HS-27A (cell line): ENCODE data around the gene BUD23.
"Not testable (repeated sequence)": the region's sequence is repeated elsewhere in the genome, so short reads cannot be mapped to it uniquely, and the experiment has no call there.

Source experiments
- DNase-seq: peaks from one replicate; pipeline ENCODE4 v3.0.0-alpha.2; 2012; ENCODE audit warnings: low read depth, missing footprints

Gene BUD23

DNA sequence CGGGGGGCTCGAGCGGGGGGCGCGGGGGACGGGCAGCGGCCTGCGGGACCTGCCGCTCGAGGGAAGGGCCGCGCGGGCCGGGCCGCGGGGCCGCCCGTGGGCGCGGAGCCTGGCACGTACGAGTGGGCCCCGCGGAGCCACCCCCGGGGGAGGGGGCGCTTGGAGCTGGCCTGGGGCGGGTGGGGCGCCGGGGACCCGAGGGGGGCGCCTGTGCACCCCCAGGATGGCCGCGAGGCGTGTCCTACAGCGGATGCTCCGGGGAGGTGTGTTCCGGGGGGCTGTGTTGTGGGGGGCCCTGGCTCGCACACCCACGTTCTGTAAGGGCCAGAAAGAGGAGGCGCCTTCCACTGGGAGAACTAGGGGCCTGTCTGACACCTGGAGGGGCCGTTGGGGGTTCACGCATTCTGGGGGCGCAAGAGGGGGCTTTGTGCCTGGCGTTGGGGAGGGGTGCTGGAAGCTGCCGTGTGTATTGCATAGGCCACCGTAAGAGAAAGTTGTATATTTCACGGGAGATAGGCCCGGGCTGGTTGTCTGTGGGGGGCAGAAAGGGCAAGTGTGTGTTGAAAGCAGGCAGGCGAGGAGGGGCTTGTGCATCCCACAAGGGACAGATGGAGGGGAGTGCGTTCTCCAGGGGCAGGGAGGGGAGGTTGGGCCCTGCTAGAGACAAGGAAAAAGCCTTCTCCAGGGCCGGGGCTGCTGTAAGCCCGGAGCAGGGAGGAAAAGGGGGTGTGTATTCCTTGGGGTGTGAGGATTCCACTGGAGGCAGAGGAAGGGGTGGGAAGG, 15.1 kb upstream of the BUD23 start:
- DNase-seq, result no peak

DNA sequence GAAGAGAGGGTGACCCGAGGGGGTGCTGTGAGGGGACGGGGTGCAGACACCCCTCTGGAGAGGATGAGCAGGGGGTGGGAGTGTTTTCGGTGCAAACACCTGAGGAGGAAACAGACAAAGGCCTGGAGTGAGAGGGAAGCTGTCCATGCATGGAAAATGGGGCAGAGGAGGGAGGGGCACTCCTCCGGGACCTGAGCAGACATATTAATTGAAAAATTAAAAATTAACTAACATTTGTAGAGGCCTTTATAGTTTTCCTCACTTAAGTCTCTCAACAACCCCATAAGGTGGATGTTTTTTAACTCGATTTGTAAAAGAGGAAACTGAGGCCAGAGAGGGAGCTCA, 14.5 kb upstream of the BUD23 start:
- no peak for DNase-seq

DNA sequence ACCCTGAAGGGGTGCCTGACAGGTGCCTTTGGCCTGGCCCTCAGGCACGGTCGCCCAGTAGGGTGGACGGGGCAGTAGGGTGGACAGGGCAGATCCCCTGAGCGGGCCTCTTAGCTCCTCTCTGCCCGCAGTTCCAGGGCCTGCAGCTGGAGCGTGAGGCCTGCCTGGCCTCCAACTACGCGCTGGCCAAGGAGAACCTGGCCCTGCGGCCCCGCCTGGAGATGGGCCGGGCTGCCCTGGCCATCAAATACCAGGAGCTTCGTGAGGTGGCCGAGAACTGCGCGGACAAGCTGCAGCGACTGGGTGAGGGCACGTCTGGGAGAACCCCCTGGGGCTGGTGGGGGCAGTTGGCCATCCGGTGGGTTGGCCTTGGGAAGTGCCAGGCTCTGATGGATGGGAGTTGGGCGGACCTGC, 14.1 kb upstream of the BUD23 start:
- DNase-seq, result no peak

DNA sequence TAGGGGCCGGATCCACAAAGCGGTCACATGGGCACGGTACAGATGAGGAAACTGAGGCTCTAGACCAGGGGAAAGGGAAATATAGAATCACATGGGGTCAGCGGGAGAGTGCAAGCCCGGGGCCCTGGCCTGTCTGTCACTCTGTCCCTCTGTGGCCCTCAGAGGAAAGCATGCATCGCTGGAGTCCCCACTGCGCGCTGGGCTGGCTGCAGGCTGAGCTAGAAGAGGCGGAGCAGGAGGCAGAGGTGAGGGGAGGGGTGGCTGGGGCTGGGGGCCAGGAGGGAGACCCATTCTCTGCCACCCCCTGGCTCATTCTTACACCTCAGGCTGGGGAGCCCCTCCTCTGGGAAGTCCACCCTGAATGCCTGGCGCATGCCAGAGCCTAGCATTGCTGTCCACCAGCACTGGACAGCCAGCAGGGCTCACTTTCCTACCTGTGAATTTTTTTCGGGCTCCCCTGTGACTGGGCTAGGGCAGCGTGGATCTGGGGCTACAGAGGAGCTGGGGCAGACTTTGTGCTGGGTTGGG, 13.5 kb upstream of the BUD23 start:
- DNase-seq, result no peak

DNA sequence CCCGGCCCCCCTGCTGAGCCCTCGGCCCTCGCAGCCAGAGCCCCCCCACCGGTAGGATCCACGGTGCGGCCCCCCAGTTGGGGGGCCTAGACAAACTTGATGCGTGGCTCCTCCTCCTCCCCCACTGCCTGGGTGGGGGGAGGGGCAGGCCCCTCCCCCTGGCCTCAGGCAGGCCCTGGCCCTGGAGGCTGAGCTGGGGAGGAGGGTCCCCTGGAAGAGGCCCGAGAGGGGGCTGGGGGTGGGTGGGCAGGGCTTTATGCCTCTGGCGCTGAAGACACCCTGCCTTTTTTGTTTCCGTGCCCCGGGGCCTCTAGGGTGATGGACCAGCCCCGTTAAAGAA, 12.1 kb upstream of the BUD23 start:
- no peak for DNase-seq

DNA sequence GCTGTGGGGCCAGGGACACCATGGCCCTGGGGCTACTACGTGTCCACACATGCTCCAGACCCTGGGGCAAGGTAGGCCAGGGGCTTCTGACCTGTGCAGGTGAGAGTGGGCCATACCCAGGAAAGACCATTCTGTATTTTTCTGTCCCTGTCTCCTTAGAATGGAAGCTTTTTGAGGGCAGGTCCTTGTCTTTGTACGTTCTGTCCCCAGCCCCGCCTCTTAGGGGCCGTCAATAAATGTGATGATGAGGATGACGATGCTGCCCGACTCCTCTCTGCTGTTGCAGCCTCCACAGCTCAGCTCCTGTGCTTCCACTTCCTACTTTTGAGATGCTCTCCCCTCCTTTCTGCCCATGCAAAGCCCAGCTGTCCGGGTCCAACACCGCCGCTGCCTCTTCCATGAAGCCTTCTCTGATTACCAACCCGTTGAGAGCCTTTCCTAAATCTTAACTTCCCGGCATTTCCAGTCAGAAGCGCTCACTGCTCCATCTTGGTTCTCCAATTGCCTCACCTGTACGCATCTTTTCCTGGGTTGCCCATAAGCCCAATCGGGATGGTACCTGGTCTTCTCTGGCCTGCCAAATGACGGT, 11.4 kb upstream of the BUD23 start:
- DNase-seq, result no peak

DNA sequence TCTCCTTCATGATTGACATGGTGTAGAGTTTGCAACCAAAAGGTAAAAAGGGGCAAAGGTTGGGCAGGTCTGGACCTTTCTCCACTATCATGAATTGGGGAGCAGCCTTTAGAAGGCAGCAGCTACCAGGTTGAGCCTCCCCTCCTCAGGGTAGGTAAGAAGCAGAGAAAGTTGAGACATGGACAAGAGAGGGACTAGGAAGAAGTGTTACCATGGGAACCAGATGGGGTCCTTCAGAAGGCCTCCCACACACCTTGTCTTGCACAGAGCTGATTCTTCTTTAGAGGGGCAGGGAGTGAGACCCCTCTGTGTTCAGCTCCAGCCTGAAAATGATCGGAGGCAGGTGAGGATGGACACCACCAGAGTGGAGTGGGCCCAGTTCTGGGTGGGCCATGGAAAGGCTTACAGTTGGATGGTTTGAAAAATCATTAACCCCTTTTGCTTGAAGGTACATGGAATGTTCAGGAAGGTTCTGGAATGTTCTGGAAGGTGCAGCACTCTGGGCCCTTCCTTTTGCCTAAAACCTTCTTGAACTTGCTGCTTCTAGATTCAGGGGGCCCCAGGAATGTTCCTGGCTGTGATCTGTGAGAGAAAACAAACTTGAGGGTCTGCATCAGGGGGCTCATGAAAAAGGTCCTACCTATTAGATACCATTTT, 8.8 kb upstream of the BUD23 start:
- no peak for DNase-seq

DNA sequence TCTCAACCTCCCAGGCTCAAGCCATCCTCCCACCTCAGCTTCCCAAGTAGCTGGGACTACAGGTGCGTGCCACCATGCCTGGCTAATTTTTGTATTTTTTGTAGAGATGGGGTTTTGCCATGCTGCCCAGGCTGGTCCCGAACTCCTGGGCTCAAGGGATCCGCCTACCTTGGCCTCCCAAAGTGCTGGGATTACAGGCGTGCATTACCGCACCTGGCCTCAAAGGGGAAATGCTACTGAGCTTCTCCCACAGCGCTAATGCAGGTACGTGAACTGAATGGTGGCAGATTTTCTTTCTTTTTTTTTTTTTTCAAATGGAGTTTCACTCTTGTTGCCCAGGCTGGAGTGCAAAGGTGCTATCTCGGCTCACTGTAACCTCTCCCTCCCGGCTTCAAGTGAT, 7.3 kb upstream of the BUD23 start:
- not testable (repeated sequence) for DNase-seq

DNA sequence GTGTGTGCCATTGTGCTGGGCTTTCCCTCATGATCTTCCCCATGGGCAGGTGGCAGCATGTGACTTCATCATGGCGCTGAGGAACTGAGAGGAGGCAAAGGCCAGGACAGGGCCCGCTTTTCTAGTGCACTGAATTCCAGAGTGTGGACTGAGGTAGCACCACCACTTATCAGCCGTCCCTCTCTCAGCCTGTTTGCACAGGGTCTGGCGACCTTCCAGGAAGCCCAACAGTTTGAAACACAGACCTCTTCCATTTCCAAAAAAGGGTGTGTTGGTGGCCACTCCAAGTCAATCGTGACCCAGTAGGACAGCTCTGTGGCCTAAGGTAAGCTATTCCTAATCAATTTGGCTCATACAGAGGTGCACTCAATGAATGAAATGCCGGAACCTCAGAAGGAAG, 4.5 kb upstream of the BUD23 start:
- DNase-seq, result no peak

DNA sequence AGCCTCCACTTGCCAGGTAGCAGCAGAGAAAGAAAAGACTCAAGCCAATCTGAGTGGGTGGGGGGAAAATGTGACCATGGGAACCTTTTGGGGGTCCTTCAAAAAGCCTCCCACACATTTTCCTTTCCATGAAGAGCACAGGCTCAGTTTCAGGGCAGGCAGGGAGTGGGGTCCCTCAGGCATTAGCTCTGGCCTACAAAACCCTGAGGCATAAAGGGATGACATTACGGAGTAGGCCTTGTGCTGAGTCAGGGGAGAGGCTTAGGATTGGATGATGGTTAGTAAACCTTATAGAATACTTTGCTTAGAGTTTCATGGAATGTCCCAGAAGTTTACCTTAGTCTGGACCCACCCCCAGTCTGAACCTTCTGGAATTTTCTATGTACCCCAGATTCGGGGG, 3.7 kb upstream of the BUD23 start:
- DNase-seq, result no peak

DNA sequence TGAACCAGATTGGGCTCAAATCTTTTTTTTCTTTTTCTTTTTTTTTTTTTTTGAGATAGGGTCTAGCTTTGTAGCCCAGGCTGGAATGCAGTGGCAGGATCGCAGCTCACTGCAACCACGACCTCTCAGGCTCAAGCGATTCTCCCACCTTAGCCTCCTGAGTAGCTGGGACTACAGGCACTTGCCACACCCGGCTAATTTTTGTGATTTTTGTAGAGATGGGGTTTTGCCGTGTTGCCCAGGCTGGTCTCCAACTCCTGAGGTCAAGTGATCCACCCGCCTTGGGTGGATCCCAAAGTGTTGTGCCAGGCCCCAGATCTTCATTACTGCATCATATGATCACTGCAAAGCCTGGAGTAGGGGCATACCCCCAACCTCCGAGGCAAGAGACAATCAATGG, 2.9 kb upstream of the BUD23 start:
- DNase-seq, result no peak

DNA sequence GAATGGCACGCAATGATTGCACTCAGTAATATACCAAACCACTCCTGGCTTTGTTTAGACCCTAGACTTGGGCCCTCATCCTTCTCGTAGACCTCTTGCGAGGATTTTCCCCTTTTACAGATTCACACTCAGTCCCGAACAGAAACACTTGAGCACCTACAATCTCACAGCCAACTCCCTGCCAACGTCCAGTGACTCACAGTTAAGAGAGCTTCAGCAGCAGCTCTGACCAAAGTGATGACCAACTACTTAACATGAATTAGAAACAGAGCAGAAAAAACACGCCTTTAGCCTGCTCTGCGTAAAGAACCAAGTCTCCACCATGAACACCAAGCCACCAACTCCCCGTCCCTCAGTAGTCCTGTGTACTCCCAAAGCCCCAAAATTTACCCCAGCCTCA, 2.4 kb upstream of the BUD23 start:
- no peak for DNase-seq

DNA sequence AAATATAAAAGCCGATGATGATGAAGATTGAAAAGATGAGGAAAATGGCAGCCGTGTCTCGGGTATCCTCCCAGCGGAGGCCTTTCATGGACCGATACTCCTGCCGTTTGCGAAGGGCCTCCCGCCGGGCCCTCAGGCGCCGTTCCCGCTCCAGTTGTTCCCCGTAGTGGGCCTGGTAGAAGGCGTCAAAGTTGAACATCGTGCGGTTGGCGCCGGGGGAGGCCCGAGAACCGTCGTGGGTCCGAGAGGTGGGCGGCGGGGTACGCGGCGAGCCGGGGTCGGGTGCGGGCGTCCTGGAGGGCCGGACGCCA, 697 bp upstream of the BUD23 start:
- no peak for DNase-seq

DNA sequence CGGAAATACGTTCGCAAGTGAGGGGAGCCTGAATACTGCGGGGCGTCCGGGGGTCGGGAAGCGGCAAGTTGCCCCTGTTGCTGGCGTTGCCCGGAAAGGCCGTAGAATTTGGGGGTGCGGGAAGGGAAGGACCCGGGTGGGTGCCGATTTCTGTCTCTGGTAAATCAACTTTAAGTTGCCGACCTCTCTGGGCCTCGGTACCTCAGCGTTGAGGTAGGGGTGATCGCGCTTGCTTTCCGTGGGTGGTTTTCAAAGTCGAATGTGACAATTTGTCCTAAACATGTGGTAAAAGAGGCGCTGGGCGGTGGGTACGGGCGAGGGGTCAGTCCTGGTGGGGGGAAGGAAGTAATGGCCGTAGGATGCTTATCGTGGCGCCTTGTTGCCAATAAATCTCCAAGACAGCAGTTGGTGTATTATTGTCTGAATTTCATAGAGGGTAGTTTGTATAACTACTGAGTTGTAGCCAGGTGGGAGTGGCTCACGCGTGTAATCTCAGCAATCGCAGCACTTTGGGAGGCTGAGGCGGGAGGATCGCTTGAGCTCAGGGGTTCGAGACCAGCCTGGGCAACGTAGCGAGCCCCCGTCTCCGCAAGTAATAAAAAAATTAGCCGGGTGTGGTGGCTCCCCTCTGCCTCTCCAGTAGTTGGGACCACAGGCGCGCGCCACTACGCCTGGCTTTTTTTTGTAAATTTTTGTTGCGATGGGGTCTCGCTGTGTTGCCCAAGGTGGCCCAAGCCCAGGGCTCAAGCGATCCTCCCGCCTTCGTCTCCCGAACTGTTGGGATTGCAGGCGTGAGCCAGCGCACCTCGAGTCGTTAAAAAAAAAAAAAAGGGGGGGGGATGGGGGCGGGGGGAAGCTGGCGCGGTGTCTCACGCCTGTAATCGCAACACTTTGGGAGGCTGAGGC, 644 bp downstream of the BUD23 start:
- DNase-seq, result no peak

DNA sequence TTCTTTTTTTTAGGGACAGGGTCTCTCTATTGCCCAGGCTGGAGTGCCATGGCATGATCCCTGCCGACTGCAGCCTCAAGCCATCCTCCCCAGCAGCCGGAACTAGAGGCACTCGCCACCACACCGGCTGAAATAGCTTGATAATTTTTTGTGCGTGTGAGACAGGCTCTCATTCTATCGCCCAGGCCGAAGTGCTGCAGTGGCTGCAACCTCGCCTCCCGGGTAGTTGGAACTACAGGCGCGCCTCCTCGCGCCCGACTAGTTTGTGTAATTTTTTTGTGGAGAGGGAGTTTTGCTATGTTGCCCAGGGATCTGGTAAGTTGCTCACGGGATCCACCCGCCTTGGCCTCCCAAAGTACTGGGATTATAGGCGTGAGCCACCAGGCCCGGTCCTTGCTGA, 1.9 kb downstream of the BUD23 start:
- no peak for DNase-seq

DNA sequence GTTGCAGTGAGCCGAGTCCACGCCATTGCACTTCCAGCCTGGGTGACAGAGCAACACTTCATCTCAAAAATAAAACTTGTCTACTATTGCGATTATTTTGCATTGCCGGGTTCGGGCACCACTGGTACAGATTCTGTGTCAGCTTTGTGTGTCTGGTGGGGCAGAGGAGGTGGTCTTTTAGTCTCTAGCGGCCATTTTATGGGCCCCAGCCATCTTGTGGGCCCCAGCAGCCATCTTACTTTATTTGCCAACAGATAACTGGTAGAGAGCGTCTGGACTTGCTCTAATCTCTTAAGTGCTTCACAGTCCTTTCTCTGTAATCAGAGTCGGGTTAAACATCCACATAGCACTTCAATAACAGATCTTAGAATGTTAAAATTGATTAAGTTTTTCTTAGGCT, 4.9 kb downstream of the BUD23 start:
- no peak for DNase-seq

DNA sequence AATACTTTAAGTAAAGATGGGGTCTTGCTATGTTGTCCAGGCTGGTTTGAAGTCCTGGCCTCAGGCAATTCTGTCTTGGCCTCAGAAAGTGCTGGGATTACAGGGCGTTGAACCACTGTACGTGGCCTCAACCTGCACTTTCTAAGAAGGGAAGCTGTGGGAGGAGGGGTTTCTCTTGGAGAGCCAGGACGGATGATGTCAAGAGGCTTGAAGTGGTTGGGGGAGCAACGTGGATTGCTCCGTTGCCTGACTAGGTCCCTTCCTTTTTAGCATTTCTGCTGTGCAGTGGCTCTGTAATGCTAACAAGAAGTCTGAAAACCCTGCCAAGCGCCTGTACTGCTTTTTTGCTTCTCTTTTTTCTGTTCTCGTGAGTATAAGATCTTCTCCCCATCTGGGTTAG, 7.2 kb downstream of the BUD23 start:
- DNase-seq, result no peak

DNA sequence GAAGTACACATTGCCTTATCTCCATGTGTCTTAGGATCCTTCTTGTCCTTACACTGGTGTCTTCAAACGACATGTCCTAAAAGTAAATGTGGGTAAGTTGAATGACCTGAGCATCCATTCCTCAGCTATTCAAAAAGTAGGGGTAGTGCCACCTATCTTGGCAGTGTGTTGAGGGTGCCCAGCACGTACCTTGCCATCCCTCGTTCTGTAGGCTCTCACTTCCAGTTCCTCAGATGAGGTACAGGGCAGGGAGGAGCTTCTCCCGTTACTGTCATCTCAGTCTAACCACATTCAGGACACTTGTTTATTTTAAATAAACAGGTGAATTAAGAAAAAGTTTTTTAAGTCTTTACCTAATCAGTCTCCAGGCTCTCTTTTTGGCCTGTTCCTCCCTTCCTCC, 13.0 kb downstream of the BUD23 start:
- DNase-seq, result no peak

DNA sequence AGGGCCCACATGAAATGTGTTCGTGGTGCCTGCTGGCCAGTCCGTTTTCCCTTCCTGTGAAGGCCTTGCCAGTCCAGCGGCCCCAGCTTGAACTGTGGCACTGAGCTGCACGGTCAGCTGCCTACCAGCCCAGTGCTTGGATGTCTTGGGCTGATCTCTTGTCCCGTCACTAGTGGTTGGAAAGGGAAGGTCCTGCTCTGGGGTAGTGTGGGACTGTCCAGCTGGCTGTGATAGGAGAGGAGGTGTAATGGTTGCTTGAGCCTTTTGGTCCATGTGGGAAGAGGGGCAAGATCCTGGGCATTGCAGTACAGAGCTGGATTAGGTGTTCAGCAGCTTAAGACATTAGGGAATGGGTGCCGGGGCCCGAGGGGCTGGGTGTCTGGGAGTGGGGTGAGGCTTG, 15.0 kb downstream of the BUD23 start:
- no peak for DNase-seq

DNA sequence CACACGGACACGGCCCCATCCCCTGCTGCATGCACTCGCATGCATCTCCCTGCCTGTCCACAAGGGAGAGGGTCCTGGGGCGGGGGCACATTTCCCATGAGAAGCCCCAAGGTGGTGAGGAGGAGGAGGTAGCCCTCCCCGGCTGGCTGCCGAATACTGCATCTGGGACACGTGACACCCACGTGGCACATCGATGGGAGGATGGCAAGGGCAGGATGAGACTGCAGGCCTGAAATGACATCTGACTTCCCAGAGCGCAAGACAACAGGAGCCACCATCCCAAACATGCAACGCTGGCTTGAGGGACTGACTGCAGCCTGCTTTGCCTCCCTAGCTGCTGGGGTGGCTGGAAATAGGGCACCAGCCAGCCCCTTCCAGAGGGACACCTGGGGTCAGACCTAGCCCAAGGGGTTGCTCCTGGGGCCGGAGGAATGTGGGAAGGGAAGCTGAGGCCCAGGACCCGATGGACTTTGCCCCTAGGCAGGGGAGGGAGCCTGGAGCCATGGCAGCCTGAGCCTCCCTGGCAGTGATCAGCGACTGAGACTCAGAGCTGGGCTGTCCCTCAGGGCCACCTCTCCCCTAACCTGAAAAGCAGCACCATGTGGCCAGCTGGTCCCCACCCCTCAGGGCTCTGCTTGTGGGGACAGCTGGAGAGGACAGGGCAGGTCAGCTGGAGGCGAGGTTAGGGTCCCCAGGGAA, 16.1 kb downstream of the BUD23 start:
- DNase-seq, result no peak

DNA sequence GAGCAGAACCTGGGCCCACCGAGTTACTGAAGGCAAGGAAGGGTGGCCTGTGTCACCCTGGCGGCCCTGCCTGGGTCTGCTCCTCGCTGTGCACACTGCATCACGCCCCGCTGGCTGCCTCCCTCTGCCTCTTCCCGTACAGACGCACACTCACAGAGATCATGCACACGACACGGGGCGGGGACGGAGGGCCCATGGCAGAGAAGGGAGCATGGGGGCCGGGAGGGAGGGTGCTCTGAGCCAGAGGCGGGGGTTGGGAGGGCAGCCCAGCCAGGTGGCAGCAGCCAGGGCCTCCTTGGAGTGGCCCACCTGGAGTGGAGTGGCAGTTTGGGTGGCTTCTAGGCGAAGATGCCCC, 16.6 kb downstream of the BUD23 start:
- no peak for DNase-seq

DNA sequence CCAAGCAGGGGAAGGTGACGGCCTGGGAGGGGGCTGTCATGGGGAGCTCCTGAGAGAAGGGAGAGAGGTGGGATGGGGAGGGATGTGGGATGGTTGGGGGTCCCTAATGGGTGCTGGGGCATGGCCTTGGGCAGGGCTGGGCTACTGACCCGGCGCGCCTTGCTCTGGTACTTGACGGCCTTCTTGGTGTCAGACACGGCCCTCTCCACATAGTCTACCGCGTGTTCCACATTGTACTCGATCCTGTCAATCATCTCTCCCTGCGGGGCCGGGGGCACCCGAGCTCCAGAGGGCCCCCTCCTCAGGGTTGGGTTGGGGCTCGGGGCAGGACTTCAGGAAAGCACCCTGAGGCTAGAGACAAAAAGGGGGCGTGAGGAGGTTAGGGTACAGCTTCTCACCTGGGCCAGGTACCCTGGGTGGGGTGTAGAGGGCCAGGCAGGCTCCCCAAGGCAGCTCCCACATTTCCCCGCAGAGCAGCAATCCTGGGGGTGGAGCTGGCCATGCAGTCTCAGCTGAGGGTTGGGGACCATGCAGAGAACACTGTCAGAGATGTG, 17.3 kb downstream of the BUD23 start:
- no peak for DNase-seq
